DOHH2 (cell line): ENCODE results near the gene MYLK.
"Not testable (repeated sequence)": the region's sequence is repeated elsewhere in the genome, so short reads cannot be mapped to it uniquely, and the experiment has no call there.

Source experiments
- CTCF ChIP-seq: fragments of 200-600 bp; sonication (generic); IDR thresholded peaks from one replicate; pipeline ENCODE4 v1.5.1; 2014; ENCODE audit warnings: antibody characterized with exemption, mild to moderate bottlenecking, low read depth, low read length; ENCODE audit not compliant: poor library complexity, severe bottlenecking
- EZH2phosphoT487 ChIP-seq: fragments of 200-600 bp; sonication (generic); IDR thresholded peaks from 2 replicates; pipeline ENCODE4 v1.6.1; 2017; ENCODE audit warnings: borderline replicate concordance, mild to moderate bottlenecking, antibody characterized with exemption, low read length, moderate library complexity, mixed read lengths

GRCh38 chr3:123702057-123702456 lies 182.1 kb downstream of the MYLK start:
- TF ChIP-seq CTCF: peak; percentile 51
- not testable (repeated sequence) for TF ChIP-seq EZH2phosphoT487
